GM18858 (cell line): Measurements from ENCODE around the gene STARD7.
"Not testable (repeated sequence)": the region's sequence is repeated elsewhere in the genome, so short reads cannot be mapped to it uniquely, and the experiment has no call there.

Source experiments
- ATAC-seq: cut with Tn5 transposase; IDR thresholded peaks from one replicate; pipeline ENCODE4 v1.9.1; 2021; ENCODE audit not compliant: unreplicated experiment

STARD7 gene

DNA sequence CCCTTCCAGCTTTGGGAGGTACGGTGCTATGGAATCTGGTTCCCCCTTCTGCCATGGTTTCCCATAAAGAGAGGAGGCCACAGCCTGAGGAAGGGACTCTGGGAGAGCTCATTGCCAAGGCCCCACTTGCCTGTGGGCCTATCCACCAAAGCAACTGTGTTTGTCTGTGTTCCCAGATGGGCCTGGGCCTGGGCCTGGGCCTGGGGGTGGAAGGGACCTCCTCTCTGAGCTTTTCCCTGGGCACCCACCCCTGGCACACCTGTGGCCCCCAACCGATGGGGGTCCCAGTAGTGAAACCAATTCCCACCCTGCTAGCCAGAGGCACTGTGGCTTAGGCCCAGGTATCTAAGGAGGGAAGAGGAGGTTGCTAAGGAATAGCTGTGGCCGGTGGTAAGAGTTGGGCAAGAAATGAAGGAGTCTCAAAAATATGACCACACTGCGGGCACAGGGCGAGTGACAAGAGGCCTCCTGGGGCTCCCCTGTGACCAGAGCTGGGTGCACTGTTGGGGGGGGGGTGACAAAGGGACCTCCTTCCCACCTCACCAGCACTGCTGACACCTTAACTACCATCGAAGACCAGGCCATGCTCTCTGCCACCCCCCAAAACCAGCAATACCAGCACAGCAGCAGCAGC, 58.5 kb downstream of the STARD7 start:
- ATAC-seq, result no peak

GRCh38 chr2:96148410-96149217, 60.0 kb downstream of the STARD7 start:
- peak; percentile 34 for ATAC-seq

DNA sequence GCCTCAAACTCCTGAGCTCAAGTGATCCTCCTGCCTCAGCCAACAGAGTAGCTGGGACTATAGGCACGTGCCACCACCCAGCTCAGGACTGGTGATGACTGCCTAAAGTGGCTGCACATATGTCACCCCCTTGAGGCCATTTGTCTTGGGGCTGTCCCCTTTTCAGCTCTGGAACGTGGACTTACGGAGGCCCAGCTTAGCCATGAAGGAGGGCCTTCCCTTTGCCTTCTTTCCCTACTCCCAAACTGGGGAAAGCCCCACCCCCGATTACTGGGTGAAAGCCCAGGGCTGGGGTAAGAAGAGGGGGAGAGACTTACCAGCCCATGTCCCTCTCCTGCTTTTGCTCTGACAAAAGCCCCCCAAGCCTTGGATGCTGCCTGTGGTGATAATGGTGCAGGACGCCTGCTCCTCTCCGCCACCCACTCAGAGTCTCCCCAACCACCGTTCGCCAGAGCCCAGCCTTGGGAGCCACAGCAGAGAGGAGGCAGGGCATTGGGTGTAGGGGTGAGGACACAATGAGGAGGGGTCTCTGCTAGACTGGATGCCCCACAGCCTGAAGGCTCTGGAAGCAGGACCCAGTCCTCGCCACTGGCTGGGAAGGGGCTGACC, 60.9 kb downstream of the STARD7 start:
- ATAC-seq, result no peak

GRCh38 chr2:96146881-96147592, 61.6 kb downstream of the STARD7 start:
- ATAC-seq, result no peak

GRCh38 chr2:96146153-96146880, 62.3 kb downstream of the STARD7 start:
- peak; percentile 21 for ATAC-seq

DNA sequence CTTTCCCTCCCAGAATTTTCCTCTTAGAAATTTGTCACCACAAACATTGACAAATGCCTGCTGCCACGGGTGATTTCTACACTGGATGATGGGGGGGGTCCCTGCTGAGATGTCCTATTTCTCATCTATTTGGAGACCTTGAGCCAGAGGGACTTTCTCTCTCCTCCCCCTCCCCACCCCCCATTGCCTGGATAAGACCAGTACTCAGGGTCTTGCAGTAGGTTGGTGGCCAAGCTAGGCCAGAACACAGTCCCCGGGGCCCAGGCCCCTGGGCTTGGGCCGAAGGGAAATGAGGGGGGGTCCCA, 62.8 kb downstream of the STARD7 start:
- ATAC-seq, result no peak

DNA sequence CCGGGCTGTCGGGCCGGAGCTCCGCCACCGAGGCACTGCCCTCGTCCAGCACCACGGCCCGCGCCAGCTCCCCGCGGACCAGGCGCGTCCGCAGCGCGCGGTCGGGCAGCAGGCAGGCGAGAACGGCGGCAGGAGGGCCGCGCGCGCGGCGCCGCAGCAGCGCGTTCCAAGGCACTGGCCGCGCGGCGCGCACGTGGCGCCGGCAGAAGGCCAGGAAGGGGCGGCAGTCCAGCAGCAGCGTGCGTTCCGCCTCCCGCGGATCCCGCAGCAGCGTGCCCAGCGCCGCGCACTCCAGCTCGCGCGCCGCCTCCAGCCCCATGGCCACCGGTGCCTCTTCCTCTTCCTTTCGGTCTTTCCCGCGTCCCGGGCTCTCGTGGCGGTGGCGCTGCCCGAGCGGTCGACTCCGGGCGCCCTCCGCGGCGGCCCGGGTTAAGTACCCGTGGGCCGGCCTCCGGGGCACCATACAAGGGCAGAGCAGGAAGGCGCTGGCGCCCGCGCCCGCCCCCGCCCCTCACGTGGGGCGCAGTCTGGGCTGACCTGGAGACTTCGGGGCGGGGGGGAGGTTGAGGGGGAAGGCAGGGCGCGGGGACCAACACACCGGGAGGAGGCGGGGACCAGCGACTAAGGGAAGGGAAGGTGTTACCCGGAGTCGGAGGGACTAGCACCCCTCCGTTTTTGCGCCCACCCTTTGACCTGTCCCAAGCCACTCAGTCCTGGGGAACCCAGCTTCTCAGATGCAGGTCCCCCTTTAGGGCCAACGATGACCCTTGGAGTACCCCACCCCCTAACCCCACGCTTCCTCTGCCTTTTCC, 63.4 kb downstream of the STARD7 start, which contains the start of gene DUSP2:
DUSP2 (minus strand) TSS at position 405 of the 812 bp plus-strand sequence; CDS start at position 319, 86 bp downstream.
- peak; percentile 33 for ATAC-seq

- ATAC-seq, result no peak
These were observed 64.1 kb downstream of the STARD7 start for GRCh38 chr2:96144481-96145035.

- ATAC-seq, result no peak
These were observed 64.7 kb downstream of the STARD7 start for GRCh38 chr2:96143848-96144480.

DNA sequence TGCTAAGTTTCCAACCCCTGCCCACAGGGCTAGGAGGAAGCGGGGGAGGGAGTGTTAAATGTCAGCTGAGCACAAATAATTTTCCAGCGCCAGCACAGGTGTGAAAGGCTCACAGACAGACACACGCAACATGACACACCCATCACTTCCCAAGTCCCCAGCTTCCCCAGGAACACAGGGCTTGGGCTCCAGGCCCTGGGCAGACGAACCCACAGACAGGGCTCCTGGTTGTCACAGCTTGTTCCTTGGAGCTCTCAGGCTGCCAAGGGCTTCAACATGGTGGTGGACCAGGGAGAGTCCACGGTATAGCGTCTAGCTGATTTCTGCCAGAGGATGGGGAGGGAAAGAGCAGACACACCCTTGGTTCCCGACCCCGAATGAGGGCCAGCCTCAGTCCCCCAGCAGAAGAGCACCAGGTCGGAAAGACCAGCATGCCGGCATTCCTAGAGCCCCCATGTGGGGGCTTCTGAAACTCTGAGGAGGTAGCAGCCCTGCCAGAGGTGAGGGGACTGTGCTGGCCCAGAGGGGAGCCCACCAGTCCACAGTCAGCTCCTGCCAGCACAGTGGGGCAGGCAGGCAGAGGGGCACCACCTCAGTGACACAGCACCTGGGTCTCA, 65.3 kb downstream of the STARD7 start:
- no peak for ATAC-seq

DNA sequence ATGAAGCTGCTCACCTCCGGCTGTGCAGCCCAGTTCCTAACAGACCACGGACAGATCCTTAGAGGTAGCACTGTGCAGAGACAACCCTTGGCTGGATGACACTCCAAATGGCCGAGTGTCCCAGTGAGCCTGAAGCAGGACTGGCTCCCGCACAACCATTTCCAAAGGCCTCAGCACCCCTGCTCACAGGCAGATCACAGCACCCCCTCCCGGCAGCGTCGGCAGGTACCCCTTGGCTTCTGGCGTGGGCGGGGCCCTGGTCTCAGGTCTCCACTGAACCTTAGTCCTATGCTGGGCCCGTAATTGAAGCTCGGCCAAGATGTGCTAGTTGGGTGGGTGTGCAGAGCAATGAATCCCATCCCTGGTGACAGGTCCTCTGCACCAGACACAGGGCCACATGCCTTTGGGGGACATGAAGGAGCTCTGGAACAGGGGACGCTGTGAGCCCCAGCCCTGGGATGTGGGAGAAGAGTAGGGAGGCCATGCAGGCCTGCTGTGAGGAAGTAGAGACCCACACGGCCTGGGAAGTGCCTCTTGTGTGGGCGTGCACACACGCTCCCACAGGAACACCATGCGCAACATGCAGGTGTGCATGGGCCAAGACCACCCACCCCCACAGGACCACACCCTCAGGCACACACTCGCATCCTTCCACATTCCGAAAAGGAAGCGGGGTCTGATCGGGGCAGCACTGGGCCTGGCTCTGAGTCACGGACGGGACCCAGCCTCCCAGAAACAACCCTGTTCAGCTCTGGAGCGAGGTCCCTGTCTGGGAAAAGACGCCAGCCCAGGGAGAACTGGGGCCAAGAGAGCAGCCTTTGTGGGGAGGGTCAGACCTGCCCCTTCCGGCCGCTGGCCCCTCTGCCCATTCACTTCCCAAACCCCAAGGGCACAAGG, 66.2 kb downstream of the STARD7 start:
- ATAC-seq, result no peak

DNA sequence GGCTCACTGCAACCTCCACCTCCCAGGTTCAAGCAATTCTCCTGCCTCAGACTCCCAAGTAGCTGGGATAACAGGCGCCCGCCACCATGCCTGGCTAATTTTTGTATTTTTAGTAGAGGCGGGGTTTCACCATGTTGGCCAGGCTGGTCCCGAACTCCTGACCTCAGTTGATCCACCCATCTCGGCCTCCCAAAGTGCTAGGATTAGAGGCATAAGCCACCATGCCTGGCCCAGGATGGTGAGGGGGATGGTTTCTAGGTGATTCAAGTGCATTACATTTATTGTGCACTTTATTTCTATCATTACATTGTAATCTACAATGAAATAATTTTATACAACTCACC, 67.0 kb downstream of the STARD7 start:
- ATAC-seq, result not testable (repeated sequence)

DNA sequence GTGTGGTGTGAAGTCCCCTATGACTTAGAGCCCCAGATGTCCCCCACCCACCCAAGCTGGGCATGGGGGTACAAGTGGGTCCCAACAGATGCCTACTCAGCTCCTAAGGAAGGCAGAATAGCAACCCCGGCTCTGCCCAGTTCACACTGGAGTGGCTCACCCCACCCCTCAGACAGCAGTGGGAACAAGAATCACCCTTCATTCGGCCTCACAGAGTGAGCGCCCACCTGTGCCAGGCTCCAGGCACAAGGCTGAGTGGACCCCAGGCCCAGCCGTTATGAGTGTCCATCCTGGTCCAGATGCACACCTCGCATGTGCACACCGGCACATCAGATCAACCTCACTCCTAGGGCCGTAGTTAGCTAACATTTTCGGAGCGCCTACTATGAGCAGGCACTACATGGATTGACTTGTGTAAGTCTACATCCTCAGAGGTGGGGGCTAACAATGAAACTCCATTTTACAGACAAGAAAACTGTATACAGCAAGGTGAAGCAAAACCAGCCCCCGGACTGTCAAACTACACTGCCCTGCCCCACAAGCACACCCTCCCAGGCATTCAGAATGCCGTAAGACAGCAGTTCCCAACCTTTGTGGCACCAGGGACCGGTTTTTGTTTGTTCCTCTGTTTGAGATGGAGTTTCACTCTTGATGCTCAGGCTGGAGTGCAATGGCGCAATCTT, 67.5 kb downstream of the STARD7 start:
- ATAC-seq, result no peak

- no peak for ATAC-seq
These were observed 69.4 kb downstream of the STARD7 start for GRCh38 chr2:96139181-96139758.

GRCh38 chr2:96138179-96139145, 70.2 kb downstream of the STARD7 start, which contains the start of gene ASTL:
TSS of gene ASTL (minus strand) at chr2:96138502. CDS start at chr2:96138436, 66 bp downstream.
- ATAC-seq, result no peak
